Measurements from ENCODE around the gene MAD1L1. TPM values are rescaled to one million over a fixed set of nuclear protein-coding genes. Genes with fewer than 3 reads are reported as not detected.

MAD1L1 gene
- total and polyA plus RNA-seq, 2 donors (not counting 3 experiments of a cell fraction or from before 2014, with no cell fraction given) = 34.1 to 42.3 TPM

GRCh38 chr7:1965579-1966294 lies 267.0 kb downstream of the MAD1L1 start:
- H3K27me3 ChIP-seq (ENCODE audit: control insufficient read depth in 2 of 2, insufficient read depth in 2 of 2, low read length in 2 of 2) = no peaks in the 10 kb centered on the region
- no peaks in the 10 kb centered on the region for H3K79me2 ChIP-seq (ENCODE audit: control insufficient read depth, insufficient read depth, low read length)
- no peak for FAIRE-seq
- no peak overlapping the region for H3K27ac ChIP-seq (ENCODE audit: insufficient read depth, low read depth, low read length)
- H3K4me1 ChIP-seq (ENCODE audit: control insufficient read depth, extremely low read depth, insufficient read depth, low read length) = no peaks in the 10 kb centered on the region
- H2AFZ ChIP-seq (ENCODE audit: low read depth, low read length) = no peak overlapping the region
- H3K9ac ChIP-seq (replicated peaks; ENCODE audit: extremely low read depth, insufficient read depth, low read length) = no peak overlapping the region
- ChIA-PET POLR2A (no interaction called here), CTCF (interaction anchor here (2.0 kb wide), 1 partner anchor 15 kb away, joined by 5 read pairs; no protein-coding TSS in a partner anchor)
- no peak for TF ChIP-seq MYC (IDR thresholded peaks at IDR 0.05; ENCODE audit: low read depth, low read length)
- TF ChIP-seq MAX (IDR thresholded peaks at IDR 0.05; ENCODE audit: insufficient read depth, insufficient read length) = no peak
- no peak for TF ChIP-seq EZH2 (IDR thresholded peaks at IDR 0.05; ENCODE audit: borderline replicate concordance, low read depth, low read length, severe bottlenecking)
- no peak for TF ChIP-seq FOS (IDR thresholded peaks at IDR 0.05; ENCODE audit: borderline replicate concordance, insufficient read depth, low read length)
- TF ChIP-seq POLR2A (IDR thresholded peaks at IDR 0.05; ENCODE audit: low read depth, low read length) = no peak
- TF ChIP-seq JUN (IDR thresholded peaks at IDR 0.05; ENCODE audit: borderline replicate concordance, insufficient read depth, insufficient read length, low read depth) = no peak
- no peak for TF ChIP-seq GATA2 (IDR thresholded peaks at IDR 0.05; ENCODE audit: insufficient read depth, insufficient read length, low read depth, low read length)
- TF ChIP-seq CTCF (IDR thresholded peaks at IDR 0.05; ENCODE audit: extremely low read depth in 1 of 2, insufficient read depth in 1 of 2, low read depth in 1 of 2, low read length in 2 of 2) = no peak
- no peak for TF ChIP-seq POLR2AphosphoS5 (IDR thresholded peaks at IDR 0.05; ENCODE audit: insufficient read depth, low read depth, low read length)
- DNase-seq (ENCODE audit: low read depth, low spot score) = no peak
- H3K9me1 ChIP-seq (replicated peaks; ENCODE audit: control insufficient read depth, extremely low read depth, insufficient read depth, low read length) = no peaks in the 10 kb centered on the region
- BruUV-seq (replicated peaks) = no TSS peak
- H3K4me3 ChIP-seq (replicated peaks in 1 of 3; ENCODE audit: insufficient read depth in 1 of 3, low read depth in 1 of 3, low read length in 3 of 3) = no peak overlapping the region
- intact Hi-C loops (cut with micrococcal nuclease) = no loop called here
- H3K9me3 ChIP-seq (replicated peaks; ENCODE audit: control insufficient read depth, insufficient read depth, low read length) = no peaks in the 10 kb centered on the region
- H3K4me2 ChIP-seq (ENCODE audit: insufficient read depth, low read length) = no peak overlapping the region
- H3K36me3 ChIP-seq (ENCODE audit: control insufficient read depth in 2 of 2, extremely low read depth in 1 of 2, insufficient read depth in 2 of 2, low read length in 2 of 2) = no peaks in the 10 kb centered on the region
- dilution Hi-C loops (cut with MboI; ENCODE audit: extremely low pct_ligation_motif_present, low sequenced_read_pairs) = no loop called here
- H4K20me1 ChIP-seq (replicated peaks; ENCODE audit: control insufficient read depth, extremely low read depth, insufficient read depth, low read length) = no peaks in the 10 kb centered on the region
